ENCODE data around the gene GADL1.

GRCh38 chr3:30778933-30779332 lies 115.5 kb downstream of the GADL1 start:
- TF ChIP-seq, protein P1, sequence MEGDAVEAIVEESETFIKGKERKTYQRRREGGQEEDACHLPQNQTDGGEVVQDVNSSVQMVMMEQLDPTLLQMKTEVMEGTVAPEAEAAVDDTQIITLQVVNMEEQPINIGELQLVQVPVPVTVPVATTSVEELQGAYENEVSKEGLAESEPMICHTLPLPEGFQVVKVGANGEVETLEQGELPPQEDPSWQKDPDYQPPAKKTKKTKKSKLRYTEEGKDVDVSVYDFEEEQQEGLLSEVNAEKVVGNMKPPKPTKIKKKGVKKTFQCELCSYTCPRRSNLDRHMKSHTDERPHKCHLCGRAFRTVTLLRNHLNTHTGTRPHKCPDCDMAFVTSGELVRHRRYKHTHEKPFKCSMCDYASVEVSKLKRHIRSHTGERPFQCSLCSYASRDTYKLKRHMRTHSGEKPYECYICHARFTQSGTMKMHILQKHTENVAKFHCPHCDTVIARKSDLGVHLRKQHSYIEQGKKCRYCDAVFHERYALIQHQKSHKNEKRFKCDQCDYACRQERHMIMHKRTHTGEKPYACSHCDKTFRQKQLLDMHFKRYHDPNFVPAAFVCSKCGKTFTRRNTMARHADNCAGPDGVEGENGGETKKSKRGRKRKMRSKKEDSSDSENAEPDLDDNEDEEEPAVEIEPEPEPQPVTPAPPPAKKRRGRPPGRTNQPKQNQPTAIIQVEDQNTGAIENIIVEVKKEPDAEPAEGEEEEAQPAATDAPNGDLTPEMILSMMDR (IDR thresholded peaks at IDR 0.05; ENCODE audit: poor library complexity): no peak
- no peak for TF ChIP-seq EZH2 (IDR thresholded peaks at IDR 0.05; ENCODE audit: borderline replicate concordance)

Measured in hepatocyte (in vitro differentiated cells).